ENCODE measurements around the gene SPINT2.

DNA sequence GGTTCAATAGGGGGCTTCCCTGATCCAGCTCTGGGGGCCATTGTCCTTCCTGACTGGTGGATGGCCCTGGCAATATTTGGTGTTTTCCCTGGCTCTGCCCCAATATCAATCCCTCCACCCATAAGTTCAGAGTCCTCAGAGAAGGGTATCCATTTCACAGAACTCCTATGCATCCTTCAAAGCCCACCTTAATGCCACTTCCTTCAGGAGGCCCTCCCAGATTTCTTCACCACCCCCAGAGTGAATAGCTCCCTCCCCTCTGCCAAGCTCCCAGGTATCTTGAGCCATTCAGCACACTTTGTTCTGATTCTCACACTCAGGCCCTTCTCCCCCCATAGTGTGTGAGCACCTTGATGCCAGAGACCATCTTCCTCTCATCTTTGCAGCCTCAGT, 13.9 kb upstream of the SPINT2 start:
- TF ChIP-seq, protein P1, sequence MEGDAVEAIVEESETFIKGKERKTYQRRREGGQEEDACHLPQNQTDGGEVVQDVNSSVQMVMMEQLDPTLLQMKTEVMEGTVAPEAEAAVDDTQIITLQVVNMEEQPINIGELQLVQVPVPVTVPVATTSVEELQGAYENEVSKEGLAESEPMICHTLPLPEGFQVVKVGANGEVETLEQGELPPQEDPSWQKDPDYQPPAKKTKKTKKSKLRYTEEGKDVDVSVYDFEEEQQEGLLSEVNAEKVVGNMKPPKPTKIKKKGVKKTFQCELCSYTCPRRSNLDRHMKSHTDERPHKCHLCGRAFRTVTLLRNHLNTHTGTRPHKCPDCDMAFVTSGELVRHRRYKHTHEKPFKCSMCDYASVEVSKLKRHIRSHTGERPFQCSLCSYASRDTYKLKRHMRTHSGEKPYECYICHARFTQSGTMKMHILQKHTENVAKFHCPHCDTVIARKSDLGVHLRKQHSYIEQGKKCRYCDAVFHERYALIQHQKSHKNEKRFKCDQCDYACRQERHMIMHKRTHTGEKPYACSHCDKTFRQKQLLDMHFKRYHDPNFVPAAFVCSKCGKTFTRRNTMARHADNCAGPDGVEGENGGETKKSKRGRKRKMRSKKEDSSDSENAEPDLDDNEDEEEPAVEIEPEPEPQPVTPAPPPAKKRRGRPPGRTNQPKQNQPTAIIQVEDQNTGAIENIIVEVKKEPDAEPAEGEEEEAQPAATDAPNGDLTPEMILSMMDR (IDR thresholded peaks at IDR 0.05) = no peak
- TF ChIP-seq POLR2A (IDR thresholded peaks at IDR 0.05) = no peak

All from sigmoid colon (tissue), 3 donors.